Measurements from ENCODE around the gene DCLK1. TPM values are rescaled to one million over a fixed set of nuclear protein-coding genes. Genes with fewer than 3 reads are reported as not detected.

DCLK1 gene
- not detected in 2 replicates for total RNA-seq (2013; cell fraction: nucleolus; rRNA removed)
- total RNA-seq (2014; rRNA removed) (not detected in 2 replicates), total RNA-seq (2014; rRNA removed; fragmentation: Illumina TruSeq; extraction: Trizol) (not detected in 2 replicates), total RNA-seq (2021) (not detected in 2 replicates), polyA plus RNA-seq (2011; rRNA removed) (not detected in 2 replicates), polyA plus RNA-seq (2014; fragmentation: Illumina TruSeq; extraction: Trizol) (not detected in 2 replicates), polyA plus RNA-seq (2014; fragmentation: Nextera tagmentation; extraction: Ambion mirVana) (not detected), polyA plus RNA-seq (2014; rRNA removed) (not detected in 2 replicates), polyA plus RNA-seq (2016; fragmentation: Nextera tagmentation; extraction: Ambion mirVana) (not detected), polyA minus RNA-seq (2011; rRNA and poly(A)+ RNA removed) (not detected in 2 replicates), Bru-seq, nascent RNA (percentile 2 among the genes with signal in this experiment), BruChase-seq, experiment 1, labeled RNA remaining after a 6-hour chase (percentile 0 among the genes with signal in this experiment), BruChase-seq, experiment 2, labeled RNA remaining after a 2-hour chase (percentile 0 among the genes with signal in this experiment)
- not detected for polyA plus RNA-seq (2011; ENCODE audit: low read depth)
- not detected in 2 replicates for polyA plus RNA-seq (2011; cell fraction: cytosol; rRNA removed)
- polyA plus RNA-seq (2011; cell fraction: nucleus; rRNA removed) = not detected in 2 replicates
- polyA plus RNA-seq (2012) = not detected in 2 replicates
- polyA minus RNA-seq (2011; cell fraction: cytosol; rRNA and poly(A)+ RNA removed) = not detected in 2 replicates
- polyA minus RNA-seq (2011; cell fraction: nucleus; rRNA and poly(A)+ RNA removed) = not detected in 2 replicates
- long read RNA-seq, experiment 1 = 0 reads
- long read RNA-seq, experiment 2, partial matches to known transcripts = 1 of 1 reads
- long read RNA-seq, experiment 2, other reads (novel, unspliced or antisense) = 0 of 1 reads

- Histone ChIP-seq H3K4me3 (no peak within 1 kb of the TSS), H3K9me3 (replicated peaks; ENCODE audit: control insufficient read depth, insufficient read depth, low read length) (no peaks in the 10 kb centered on the region), H3K79me2 (ENCODE audit: control insufficient read depth, insufficient read depth, low read length) (no peaks in the 10 kb centered on the region), H3K9ac (ENCODE audit: control insufficient read depth, insufficient read depth, low read length) (no peak within 1 kb of the TSS), H3K27ac (ENCODE audit: control insufficient read depth, insufficient read depth) (no peak within 1 kb of the TSS), H3K4me1 (ENCODE audit: control insufficient read depth, insufficient read depth, low read length) (no peaks in the 10 kb centered on the region), H4K20me1 (ENCODE audit: control insufficient read depth, insufficient read depth) (no peaks in the 10 kb centered on the region), H2AFZ (ENCODE audit: control insufficient read depth, low read depth, low read length) (no peak within 1 kb of the TSS), H3K36me3 (ENCODE audit: control insufficient read depth in 2 of 2, insufficient read depth in 2 of 2, low read length in 1 of 2) (no peaks in the 10 kb centered on the region), H3K4me2 (ENCODE audit: control insufficient read depth, insufficient read depth) (no peak within 1 kb of the TSS), H3K27me3 (replicated peaks in 1 of 2; ENCODE audit: control insufficient read depth in 2 of 2, insufficient read depth in 2 of 2, low read length in 1 of 2) (peaks cover 3% of the 10 kb centered on the region in 2 experiments; a peak in 2 of 4 replicates)
- no peak for DNase-seq (ENCODE audit: low read depth, low spot score)
- RAD21 ChIA-PET (ENCODE audit: unreplicated experiment) = no interaction called here
- in situ Hi-C loops (cut with MboI) (no loop called here), intact Hi-C loops (cut with micrococcal nuclease; ENCODE audit: unreplicated experiment) (no loop called here)
- POLR2A ChIA-PET = no interaction called here
- BruUV-seq (replicated peaks) = no TSS peak
- CTCF ChIA-PET = no interaction called here
- ATAC-seq = no peak
- FAIRE-seq = no peak
- TF ChIP-seq FOXK2 (IDR thresholded peaks at IDR 0.05) (no peak), MTA2 (IDR thresholded peaks at IDR 0.05; ENCODE audit: low read depth) (no peak), SIX5 (IDR thresholded peaks at IDR 0.05; ENCODE audit: low read depth, low read length, severe bottlenecking) (no peak), EGR1 (IDR thresholded peaks at IDR 0.05; ENCODE audit: borderline replicate concordance in 1 of 2, low read depth in 2 of 2, low read length in 2 of 2) (no peak), E2F4 (IDR thresholded peaks at IDR 0.05; ENCODE audit: low read depth, low read length) (no peak), POLR2AphosphoS5 (IDR thresholded peaks at IDR 0.05; ENCODE audit: low read length) (no peak), BHLHE40 (IDR thresholded peaks at IDR 0.05; ENCODE audit: borderline replicate concordance in 1 of 2, low read depth in 2 of 2, low read length in 1 of 2) (no peak), HDGF (IDR thresholded peaks at IDR 0.05) (no peak), ASH2L (IDR thresholded peaks at IDR 0.05; ENCODE audit: borderline replicate concordance, low read depth) (no peak)
- SMC1A ChIA-PET (ENCODE audit: uncharacterized antibody, unreplicated experiment) = no interaction called here
- WGBS (ENCODE audit: insufficient coverage, insufficient replicate concordance, low lambda C conversion rate, missing lambda C conversion rate) = 20% methylated on average over 10 of the region's 48 CpGs
These were observed at the start of gene DCLK1 for GRCh38 chr13:36131222-36131930. TSS of gene DCLK1 (minus strand) at chr13:36131382.
